ENCODE measurements around the gene GAD2.
A peak's percentile ranks its signal among the peaks of the same experiment; 100 is the strongest.

Gene GAD2

GRCh38 chr10:26216585-26217395, at the start of gene GAD2:
TSS of gene GAD2 (plus strand) at chr10:26216774. CDS start at chr10:26216810, 36 bp downstream.
- DNase-seq, result peak; percentile 13

DNA sequence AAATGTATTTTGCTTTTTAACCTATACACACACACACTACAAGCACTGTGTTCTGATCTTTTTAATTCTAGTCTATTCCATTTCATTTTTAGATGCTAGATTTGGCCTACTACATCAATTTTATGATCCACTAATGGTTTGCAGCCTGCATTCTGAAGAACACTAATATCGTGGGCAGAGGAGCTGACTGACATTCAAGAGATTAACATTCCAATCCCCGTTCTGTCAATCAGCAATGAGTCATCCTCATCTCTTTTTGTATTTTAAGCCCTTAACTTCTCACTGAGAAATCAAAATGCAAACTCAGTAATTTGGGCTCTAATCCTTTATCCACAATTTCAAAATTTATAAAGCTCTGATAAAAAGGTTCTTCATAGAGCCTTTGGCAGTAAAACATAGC, 47.1 kb upstream of the GAD2 start:
- DNase-seq, result no peak

DNA sequence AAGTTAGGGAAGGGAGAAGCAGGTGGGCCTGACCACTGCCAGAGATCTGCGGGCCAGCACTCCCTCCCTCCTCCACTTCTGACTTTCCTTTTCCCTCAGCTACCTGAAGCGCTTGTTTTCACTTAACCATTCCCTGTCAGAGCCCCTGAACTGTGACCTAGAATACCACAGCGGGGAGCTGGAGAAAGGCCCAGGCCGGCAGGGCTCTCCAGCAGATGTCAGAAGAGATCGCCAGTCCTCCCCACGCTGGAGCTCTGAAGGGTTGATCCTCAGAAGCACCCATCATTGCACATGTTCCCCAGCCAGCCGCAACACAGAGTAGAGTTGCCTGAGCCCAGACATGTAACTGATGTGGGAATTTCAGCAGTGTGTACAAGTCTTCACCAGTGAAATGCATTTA, 44.4 kb upstream of the GAD2 start:
- DNase-seq, result no peak

DNA sequence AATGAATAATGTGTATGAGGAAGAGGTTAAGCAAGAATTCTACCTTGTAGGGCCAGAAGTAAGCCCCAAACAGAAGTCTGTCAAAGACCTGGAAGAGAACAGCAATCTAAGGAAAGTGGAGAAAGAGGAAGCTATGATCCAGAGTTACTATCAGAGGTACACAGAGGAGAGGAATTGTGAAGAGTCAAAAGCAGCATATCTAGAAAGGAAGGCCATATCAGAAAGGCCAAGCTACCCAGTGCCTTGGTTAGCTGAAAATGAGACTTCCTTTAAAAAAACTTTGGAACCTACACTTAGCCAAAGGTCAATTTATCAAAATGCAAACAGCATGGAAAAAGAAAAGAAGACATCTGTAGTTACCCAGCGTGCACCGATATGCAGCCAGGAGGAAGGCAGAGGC, 42.7 kb upstream of the GAD2 start:
- no peak for DNase-seq

DNA sequence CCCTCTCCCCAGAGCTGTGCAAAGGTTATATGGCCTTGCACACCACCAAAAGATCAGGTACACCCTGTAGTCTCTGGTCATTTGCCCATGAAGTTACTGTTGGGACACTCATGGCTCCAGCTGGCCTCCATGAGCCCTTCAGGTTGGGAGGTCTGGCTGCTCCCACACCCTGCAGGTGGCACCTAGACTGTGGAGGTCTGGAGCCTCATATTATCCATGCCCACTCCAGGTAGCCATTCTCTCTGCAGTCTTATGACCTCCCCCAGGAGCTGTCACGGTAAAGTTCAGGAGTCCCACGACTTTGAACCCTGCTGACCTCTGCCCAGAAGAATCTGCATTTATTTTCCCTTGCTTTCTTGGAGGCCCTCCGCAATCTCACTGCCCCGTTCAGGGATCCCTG, 39.2 kb upstream of the GAD2 start:
- DNase-seq, result no peak

GRCh38 chr10:26194275-26194674, 22.3 kb upstream of the GAD2 start:
- DNase-seq, result no peak

GRCh38 chr10:26197248-26197647, 19.3 kb upstream of the GAD2 start:
- no peak for DNase-seq

GRCh38 chr10:26198119-26198518, 18.5 kb upstream of the GAD2 start:
- no peak for DNase-seq

DNA sequence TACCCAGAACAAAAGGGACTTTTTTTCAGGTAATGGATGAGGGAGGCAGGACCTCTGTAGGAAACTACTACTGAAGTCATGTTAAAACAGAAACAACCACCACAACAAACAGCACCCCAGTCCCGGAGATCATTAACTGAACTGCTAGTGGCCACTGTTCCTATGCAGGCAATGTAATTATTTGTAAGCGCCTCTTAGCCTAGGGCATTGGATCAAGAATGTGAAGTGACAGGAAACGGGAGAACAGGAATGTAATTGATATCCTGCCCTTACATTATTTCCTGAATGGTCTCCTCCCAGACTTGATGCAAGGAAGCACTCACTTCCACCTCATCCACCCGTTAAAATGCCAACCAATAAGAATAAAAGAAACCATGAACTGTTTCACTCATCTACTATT, 16.7 kb upstream of the GAD2 start:
- peak; percentile 28 for DNase-seq

DNA sequence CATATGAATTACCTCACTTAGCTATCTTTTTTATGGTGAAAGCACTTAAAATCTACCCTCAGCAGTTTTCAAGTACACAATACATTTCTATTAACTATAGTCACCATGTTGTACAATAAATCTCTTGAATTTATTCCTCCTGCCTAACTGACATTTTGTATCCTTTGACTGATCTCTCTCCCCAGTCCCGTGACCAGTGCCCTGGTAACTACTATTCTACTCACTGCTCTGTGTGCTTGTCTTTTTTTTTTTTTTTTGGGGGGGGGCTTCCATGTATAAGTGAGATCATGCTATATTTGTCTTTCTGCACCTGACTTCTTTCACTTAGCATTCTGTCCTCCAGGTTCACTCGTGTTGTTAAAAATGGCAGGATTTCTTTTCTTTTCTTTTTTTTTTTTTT, 11.4 kb upstream of the GAD2 start:
- no peak for DNase-seq

GRCh38 chr10:26211781-26212444, 4.7 kb upstream of the GAD2 start:
- DNase-seq, result no peak

DNA sequence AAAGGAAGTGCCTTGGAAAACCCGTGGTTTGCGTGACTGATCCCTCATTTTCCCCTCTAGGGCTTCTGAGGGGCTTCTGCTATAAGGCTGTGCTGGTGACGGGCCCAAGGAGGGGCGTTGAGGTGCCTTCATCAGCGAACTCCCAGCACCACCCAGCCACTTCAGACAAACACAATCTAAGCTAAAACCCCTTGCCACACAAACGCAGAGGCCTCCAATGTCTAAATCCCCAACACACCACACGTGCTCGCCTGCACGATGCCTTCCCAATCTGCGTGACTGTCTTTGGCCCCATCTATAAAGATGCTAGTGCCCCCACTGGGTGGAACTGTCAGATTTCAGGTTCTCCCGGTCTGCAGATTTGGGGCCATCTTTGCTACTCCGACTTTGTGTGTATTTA, 4.1 kb upstream of the GAD2 start:
- no peak for DNase-seq

GRCh38 chr10:26213157-26213800, 3.3 kb upstream of the GAD2 start:
- DNase-seq, result no peak

DNA sequence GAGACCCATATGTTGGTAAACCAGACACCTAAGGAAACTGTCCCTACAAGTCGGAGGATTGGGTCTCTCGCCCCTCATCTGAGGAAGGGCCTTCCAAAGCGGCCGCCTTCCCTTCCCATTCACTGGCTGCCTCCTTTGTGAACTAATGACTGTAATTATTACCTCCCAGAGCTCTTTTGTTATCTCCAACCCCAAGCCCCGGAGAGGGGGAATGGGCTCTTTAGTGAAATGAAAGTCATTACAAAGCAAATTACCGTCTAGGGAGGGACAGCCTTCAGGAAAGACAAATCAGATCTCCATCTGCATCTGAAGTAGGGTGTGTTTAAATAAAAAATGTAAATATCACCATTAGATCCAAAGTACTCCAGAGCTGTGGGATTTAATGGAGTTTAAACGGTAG, 2.6 kb upstream of the GAD2 start:
- DNase-seq, result peak; percentile 92

DNA sequence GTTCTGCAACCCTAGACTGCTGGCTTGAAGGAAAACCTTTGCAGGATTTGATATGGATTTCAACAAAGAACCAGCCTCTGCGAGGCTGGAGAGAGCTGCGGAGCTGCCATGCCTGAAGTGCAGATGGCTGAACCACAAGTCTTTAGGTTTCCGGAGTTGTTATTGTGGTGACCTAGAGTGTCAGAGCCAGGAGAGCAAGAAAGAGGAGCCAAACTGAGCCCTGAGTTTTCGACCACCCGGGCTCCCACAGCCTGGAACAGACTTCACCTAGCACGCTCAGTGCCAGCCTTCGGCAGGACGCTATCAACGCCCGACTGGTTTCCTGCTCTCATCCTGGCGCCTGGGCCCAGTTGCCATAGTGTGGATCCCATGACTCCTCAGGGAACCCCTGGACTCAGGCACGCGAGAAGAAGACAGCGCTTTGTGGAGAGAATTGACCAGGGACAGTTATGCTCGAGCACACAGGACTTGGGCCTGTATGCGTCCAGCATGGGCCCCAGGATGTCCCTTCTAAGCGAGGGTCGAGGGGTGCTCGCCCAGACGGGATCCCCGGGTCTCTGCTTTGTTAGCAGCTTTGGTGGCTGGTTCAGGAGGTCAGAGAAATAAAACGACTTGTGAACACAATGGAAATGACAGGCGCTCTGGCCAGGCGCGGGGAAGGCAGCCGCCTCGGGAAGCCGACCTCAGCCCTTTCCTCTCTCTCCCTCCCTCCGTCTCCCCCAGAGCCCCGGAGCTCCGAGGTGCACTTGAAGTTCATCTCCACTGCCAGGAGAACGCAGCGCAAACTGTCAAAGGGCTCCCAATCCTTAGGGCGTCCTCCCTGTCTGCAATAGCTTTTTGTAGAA, 1.8 kb upstream of the GAD2 start:
- DNase-seq, result no peak

DNA sequence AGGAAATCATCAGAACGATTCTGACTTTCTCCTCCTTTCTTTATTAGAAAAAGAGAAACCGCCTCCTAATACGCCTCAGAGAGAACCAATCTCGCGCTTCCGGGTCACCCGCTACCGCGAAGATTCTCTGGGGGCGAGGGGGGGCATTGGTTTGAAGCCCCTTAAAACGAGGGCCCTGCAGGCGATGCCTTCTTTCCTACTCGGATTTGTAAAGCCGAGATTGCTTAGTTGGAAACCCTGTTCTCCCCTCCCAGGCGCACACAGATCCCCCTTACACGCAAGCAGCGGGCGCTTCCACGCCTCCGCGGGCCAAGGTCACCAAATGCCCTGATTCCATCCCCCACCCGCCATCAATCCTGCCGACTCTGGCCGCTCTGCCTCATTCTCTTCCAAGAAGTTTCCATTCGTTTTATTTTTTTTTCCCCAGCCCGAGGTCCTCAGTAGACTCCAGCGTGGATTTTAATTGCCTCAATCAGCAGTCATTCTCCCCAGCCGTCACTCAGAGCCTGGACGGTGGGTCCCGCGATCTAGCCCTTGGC, 1.1 kb upstream of the GAD2 start:
- DNase-seq, result no peak

GRCh38 chr10:26215935-26216584, 514 bp upstream of the GAD2 start:
- peak; percentile 72 for DNase-seq

- DNase-seq, result peak; percentile 14
Measured at GRCh38 chr10:26217396-26218086, 967 bp downstream of the GAD2 start.

DNA sequence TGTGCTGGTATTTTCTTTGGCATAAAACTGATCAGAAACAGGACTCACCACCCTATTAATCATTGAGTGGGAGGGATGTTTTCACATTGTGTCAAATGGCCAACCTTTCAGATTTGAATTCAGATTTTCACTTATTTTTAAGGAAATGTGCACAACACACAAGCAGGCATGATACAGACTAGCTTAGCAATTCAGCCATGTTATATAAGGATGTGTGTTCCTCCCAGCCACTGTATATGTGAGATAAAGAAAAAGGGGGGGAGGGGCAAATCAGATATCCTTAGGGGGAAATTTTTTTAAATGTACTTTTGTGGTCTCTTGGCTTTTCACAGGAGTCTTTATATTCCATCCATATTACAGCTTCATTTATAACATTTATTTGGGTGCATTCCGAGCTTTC, 3.1 kb downstream of the GAD2 start:
- no peak for DNase-seq

DNA sequence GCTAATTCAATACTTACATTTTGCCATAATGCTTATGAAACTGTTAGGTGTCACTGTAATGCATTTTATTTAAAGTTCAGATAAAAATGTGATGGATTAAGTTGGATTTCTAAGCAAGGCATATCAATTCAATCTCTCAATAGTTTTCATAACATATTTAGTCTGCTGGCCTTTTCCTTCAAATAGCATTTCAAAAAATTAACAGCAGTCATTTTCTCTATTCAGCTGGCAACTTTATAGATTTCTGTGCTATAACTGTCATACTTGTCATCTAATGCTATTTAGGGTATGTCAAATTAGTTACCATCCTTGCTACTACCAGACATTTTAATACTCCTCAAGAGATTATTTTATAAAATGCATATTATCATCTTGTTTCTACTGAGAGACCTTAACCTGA, 4.3 kb downstream of the GAD2 start:
- no peak for DNase-seq

DNA sequence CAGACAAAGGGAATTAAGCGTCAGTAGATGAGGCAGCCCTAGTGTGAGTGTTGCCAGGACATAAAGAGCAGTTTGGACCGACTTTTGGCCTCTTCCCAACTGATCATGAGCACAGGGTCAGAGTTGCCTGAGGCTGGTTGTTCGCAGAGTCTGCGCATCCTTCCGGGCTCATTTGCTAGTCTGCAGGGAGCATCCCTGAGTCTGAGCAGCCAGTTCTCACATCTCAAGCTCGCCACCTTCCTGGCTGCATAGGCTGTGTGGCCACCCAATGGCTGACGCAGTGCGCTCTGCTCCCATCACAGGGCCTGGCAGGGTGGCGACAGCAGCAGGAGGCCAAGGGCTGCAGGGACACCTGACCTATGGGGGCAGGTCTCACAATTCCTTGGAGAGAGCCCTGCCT, 5.0 kb downstream of the GAD2 start:
- no peak for DNase-seq

- no peak for DNase-seq
Measured at GRCh38 chr10:26222563-26222962, 6.0 kb downstream of the GAD2 start.

Data from NCI-H748 treated with DMSO at 0.1 percent for 48 hours (cell line).